HG03378 (cell line): Measurements from ENCODE around the gene TJAP1.
"Not testable (repeated sequence)": the region's sequence is repeated elsewhere in the genome, so short reads cannot be mapped to it uniquely, and the experiment has no call there.

Source experiments
- ATAC-seq: cut with Tn5 transposase; IDR thresholded peaks from one replicate; pipeline ENCODE4 v1.9.1; 2021; ENCODE audit warnings: mild to moderate bottlenecking, moderate library complexity; ENCODE audit not compliant: unreplicated experiment

The TJAP1 gene

GRCh38 chr6:43523284-43523683 is 45.9 kb downstream of the TJAP1 start:
- no peak for ATAC-seq

GRCh38 chr6:43524483-43524961 is 47.2 kb downstream of the TJAP1 start:
- ATAC-seq: no peak

DNA sequence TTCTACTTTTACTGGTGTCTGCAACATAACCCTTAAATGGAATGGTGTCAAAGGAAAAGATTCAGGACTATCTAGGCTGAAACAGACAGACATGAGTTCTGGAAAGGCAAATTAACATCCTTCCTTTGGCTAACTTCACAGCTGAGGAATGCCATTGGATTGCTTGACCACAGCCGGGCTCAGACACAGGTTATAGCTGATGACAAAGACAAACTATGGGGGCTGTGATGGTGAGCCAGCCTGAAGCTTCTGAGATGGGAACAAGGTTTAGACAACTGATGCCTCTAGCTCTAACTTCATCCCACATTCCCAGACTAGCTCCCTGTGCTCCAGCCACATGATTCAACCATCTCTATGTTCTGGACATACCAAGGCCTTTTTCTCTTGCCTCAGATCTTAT is 54.8 kb downstream of the TJAP1 start:
- ATAC-seq: no peak

DNA sequence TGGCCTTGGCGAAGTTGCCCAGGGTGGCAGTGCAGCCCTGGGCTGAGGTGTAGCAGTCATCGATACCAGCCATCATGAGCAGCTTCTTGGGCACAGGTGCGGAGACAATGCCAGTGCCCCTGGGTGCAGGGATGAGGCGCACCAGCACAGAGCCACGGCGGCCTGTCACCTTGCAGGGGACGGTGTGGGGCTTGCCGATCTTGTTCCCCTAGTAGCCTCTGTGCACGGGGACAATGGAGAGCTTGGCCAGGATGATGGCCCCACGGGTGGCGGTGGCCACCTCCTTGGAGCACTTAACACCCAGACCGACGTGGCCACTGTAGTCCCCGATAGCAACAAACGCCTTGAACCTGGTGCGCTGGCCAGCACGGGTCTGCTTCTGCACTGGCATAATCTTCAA is 61.6 kb downstream of the TJAP1 start:
- ATAC-seq: not testable (repeated sequence)

- not testable (repeated sequence) for ATAC-seq
Measured at GRCh38 chr6:43539409-43539808, 62.0 kb downstream of the TJAP1 start.

GRCh38 chr6:43540507-43540906 is 63.1 kb downstream of the TJAP1 start:
- no peak for ATAC-seq

- ATAC-seq: no peak
Measured at GRCh38 chr6:43541774-43542471, 64.6 kb downstream of the TJAP1 start.

- no peak for ATAC-seq
Measured at GRCh38 chr6:43544461-43544860, 67.1 kb downstream of the TJAP1 start.

GRCh38 chr6:43547222-43547621 is 69.9 kb downstream of the TJAP1 start:
- no peak for ATAC-seq
